ENCODE results near the gene PTPRA.
A peak's percentile ranks its signal among the peaks of the same experiment; 100 is the strongest.
"Not testable (repeated sequence)": the region's sequence is repeated elsewhere in the genome, so short reads cannot be mapped to it uniquely, and the experiment has no call there.

Gene PTPRA

GRCh38 chr20:3045816-3046676 is 172.8 kb downstream of the PTPRA start, which contains the start of gene MRPS26:
Gene MRPS26, plus strand, starts transcription at chr20:3046052. Its CDS starts 17 bp downstream, at chr20:3046069.
- peak; percentile 76 for DNase-seq

GRCh38 chr20:3046677-3047462 is 173.6 kb downstream of the PTPRA start:
- no peak for DNase-seq

DNA sequence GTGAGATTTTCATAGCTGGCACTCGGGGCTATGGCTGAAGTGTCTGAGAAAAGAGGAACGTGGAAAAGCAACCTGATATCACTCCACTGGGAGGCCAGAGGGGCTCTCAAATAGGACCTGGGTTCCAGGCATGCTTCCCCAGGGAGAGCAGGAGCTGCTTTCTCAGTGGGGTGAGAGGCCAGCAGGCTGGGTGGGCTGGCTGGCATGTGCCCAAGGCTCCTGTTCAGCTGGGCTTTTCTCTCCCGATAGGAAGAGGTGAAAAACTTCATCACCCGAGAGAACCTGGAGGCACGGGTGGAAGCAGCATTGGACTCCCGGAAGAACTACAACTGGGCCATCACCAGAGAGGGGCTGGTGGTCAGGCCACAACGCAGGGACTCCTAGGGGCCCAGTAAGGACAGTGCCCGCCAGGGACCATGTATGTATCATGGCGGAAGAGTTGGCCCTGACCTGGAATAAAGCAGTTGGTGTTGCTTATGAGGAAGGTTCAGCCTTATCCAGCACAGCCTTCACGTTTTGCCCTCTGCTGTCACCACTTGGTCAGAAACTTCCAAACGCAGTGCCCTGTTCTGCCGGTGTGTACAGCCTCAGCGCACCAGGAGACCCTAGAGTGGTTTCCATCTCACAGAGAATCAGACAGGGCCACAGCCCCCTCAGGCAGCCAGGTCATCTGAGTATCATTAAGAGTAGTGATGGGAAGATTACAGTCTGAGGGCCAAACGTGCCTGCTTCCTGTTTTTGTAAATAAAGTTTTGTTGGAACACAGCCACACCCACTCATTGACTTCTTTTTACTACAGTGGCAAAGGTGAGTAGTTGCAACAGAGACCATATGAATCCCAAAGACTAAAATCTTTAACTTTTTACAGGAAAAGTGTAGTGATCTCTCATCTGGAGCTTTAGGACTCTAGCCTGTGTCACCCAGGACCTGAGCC is 174.5 kb downstream of the PTPRA start:
- no peak for DNase-seq

GRCh38 chr20:3051385-3052019 is 178.2 kb downstream of the PTPRA start:
- no peak for DNase-seq

- DNase-seq = no peak
These were observed 186.2 kb downstream of the PTPRA start for GRCh38 chr20:3059489-3059888.

GRCh38 chr20:3064119-3064518 is 190.8 kb downstream of the PTPRA start:
- not testable (repeated sequence) for DNase-seq

- no peak for DNase-seq
These were observed 194.1 kb downstream of the PTPRA start for GRCh38 chr20:3067139-3068014.

DNA sequence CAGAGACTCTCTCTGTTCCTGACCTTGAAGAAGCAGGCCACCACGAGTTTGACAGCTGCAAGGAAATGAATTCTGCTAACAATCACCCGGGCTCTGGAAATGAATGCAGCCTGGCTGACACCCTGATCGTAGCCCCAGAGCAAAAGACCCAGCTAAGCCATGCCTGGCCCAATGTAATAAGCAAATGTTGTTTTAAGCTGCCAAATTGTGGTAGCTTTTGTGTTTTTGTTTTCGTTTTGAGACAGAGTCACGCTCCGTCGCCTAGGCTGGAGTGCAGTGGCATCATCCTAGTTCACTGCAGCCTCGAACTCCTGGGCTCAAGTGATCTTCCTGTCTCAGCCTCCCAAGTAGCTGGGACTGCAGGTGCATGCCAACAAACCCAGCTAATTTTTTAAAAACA is 194.8 kb downstream of the PTPRA start:
- no peak for DNase-seq

DNA sequence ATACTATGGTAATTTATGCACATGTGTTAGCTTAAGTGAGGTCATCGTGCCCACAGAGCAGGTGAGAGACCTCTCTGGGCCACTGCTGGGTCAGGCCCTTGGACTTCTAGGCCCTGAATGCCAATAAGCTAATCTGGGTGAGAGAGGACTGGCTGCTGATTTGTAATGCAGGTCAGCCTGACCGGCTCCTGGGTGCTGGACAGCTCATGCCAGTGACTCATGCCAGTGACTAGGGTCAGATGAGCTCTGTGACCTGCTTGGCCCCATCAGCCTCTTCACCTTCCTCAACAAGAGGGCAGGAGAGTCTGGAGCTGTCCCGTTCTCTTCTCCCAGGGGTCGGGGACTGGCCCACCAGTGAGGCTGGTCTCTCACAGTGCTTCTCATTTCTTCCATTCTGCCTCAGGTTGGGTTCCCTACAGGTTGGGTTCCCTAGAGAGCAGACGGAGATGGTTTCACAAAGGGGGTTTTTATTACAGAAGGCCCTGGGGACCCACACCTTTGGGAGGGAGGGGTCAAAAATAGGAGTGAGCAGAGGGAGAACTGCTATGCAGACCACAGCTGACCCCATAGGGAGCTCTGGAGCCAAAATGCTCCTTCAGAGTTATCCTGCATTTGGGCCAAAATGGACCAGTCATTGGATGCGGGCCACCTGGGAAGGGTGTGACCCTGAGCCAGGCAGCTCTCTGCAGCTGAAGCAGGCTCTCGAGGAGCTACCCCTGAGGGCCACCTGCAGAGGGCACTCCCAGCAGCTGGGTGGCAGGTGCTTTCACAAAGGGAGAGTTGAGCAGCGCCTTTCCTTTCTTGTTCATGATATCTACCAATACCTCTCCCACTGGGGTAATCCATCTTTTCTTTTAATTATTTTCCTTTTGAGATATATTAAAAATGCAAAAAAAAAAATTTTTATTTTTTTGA is 196.0 kb downstream of the PTPRA start:
- DNase-seq = no peak

GRCh38 chr20:3070725-3071124 is 197.4 kb downstream of the PTPRA start:
- DNase-seq = peak; percentile 25

GRCh38 chr20:3071266-3071609 is 198.0 kb downstream of the PTPRA start:
- DNase-seq = no peak

DNA sequence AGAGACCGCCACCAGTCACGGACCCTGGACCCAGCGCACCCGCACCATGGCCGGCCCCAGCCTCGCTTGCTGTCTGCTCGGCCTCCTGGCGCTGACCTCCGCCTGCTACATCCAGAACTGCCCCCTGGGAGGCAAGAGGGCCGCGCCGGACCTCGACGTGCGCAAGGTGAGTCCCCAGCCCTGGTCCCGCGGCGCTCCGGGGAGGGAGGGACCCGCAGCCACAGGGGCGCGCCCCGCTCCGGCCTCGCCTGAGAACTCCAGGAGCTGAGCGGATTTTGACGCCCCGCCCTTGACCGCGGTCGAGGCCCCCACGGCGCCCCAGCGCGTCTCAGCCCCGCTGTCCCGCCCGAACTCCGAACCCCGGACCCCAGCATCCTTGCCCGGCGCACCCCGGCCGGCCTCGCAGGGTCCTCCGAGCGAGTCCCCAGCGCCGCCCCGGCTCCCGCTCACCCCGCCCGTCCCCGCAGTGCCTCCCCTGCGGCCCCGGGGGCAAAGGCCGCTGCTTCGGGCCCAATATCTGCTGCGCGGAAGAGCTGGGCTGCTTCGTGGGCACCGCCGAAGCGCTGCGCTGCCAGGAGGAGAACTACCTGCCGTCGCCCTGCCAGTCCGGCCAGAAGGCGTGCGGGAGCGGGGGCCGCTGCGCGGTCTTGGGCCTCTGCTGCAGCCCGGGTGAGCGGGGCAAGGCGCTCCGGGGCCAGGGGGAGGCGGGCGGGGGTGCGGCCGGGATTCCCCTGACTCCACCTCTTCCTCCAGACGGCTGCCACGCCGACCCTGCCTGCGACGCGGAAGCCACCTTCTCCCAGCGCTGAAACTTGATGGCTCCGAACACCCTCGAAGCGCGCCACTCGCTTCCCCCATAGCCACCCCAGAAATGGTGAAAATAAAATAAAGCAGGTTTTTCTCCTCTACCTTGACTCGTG is 198.6 kb downstream of the PTPRA start, which contains the start of gene OXT:
TSS of gene OXT (plus strand) at position 11 of the 920 bp plus-strand sequence. CDS start at position 47, 36 bp downstream.
- DNase-seq = peak; percentile 27

DNA sequence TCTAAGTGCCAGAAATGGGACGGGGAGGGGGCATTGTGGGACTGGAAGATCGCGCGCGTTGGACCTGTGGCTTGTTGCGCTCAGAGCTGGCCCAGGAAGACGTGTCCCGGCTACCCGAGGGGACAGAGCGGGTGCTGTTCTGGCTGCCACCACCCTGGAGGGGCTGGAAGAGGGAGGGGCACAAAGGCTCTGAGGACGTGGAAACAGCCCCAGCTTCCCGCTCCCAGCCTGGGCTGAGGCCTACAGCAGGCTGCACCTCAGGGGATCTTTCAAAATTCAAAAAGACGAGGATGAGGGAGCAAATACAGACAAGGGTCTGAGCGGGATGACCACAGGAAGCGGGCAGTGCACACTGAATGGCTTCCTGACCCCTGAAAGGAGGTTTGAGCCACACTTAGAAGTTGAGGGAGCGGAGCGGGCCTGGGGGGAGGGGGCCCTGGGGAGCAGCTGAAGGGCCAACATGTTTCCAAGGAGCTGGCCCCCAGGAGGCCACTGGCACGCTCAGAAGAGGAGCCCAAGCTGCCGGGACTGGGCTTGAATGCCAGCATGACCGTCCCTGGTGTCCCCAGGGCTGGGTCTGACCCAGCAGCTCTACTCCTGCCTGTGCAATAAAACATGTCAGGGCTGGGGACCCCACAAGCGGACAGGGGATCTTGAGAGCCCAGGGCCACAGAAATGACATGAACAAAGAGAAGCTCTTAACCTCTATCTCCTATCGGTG is 199.4 kb downstream of the PTPRA start:
- DNase-seq = no peak

DNA sequence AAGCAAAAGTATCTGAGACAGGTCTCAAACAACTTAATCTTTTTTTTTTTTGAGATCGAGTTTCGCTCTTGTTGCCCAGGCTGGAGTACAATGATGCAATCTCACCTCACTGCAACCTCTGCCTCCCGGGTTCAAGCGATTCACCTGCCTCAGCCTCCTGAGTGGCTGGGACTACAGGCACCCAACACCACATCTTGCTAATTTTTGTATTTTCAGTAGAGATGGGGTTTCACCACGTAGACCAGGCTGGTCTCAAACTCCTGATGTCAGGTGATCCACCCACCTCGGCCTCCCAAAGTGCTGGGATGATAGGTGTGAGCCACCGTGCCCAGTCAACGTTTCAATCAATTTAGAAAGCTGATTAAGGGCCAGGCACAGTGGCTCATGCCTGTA is 200.0 kb downstream of the PTPRA start:
- not testable (repeated sequence) for DNase-seq

DNA sequence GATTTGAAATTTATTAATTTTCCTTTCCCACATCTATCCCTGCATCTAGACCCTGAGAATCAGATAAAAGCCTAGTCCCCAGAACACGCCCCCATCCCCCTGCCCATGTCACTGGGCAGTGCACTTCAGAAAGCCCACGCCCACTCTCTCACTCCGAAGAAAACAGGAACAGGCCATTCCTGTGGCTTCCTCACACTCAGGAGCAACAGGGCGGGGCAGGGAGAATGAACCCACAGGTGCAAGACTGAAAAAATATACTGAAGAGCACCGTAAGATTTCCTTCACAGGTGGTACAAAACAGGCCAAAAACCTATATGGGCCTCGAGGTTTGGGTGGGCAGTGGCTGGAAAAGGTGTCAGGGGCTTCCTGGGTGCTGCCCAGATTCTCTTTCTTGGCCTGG is 201.5 kb downstream of the PTPRA start:
- no peak for DNase-seq

GRCh38 chr20:3075315-3075714 is 202.0 kb downstream of the PTPRA start:
- DNase-seq = not testable (repeated sequence)

GRCh38 chr20:3077618-3078134 is 204.4 kb downstream of the PTPRA start:
- DNase-seq = peak; percentile 55

DNA sequence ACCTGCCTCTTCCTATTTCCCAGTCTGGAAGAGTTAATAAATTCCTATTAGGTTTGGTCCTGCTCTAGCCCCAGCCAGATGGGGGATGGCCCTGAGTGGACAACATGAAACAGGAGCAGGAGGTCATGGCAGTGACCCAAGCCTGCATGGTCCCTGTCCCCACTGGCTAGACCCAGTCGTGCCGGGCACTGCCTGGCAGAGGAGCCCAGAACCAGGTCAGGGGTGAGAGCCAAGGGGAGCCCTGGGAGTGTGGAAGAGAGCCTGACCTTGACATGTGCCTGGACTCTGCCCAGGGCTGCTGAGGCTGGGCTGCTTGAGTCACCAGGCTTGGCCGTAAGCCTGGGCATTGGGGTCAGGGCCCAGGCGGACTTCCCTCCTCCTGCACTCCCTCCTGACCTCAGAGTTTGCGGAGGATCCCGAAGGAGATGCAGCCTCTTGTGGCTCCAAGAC is 207.7 kb downstream of the PTPRA start:
- no peak for DNase-seq

Data from GF-D8 (cell line).